GM12878 (cell line): ENCODE data around the gene BRINP2. TPM values are rescaled to one million over a fixed set of nuclear protein-coding genes. Genes with fewer than 3 reads are reported as not detected.

ENCODE experiments used
- ATAC-seq: fragments of 200-7000 bp; cut with Tn5 transposase; 3 replicates; pipeline ENCODE4 v1.9.1; 2020; ENCODE audit warnings: mild to moderate bottlenecking, moderate library complexity
- BruUV-seq: library from RNA; stranded (reverse); fragments of 400-500 nt; replicated peaks from 2 replicates; lab custom pipeline; 2021; lab: Mats Ljungman, UMichigan
- CTCF ChIA-PET: fragments of 300-600 bp; sonication (Branson Sonifier 250); formaldehyde crosslinking; extraction: SDS; loops from one replicate; lab custom pipeline; 2021; ENCODE audit warnings: inconsistent platforms; lab: Yijun Ruan, JAX
- POLR2A ChIA-PET: fragments of 350-600 bp; formaldehyde crosslinking; extraction: SDS; loops from one replicate; lab custom pipeline; 2021; ENCODE audit warnings: inconsistent platforms; lab: Charles Lee
- RAD21 ChIA-PET: fragments of 300-600 bp; sonication (Branson Sonifier 250); formaldehyde crosslinking; loops from one replicate; lab custom pipeline; 2023; ENCODE audit warnings: antibody characterized with exemption; ENCODE audit not compliant: unreplicated experiment; lab: Charles Lee
- SMC1A ChIA-PET: fragments of 300-600 bp; sonication (Branson Sonifier 250); formaldehyde crosslinking; loops from one replicate; lab custom pipeline; 2023; ENCODE audit not compliant: unreplicated experiment, uncharacterized antibody; lab: Charles Lee
- DNase-seq: peaks from one replicate; pipeline ENCODE4 v3.0.0-alpha.2; 2011; ENCODE audit warnings: low read depth, low spot score
- FAIRE-seq: peaks from 3 replicates; lab custom pipeline; 2011; peaks lifted over from hg19 to GRCh38; lab: Jason Lieb, UNC
- H2AFZ ChIP-seq: 2 replicates; pipeline ENCODE4 v1.6.0; 2011; ENCODE audit warnings: low read depth, low read length, control low read depth; ENCODE audit not compliant: control insufficient read depth
- H3K27ac ChIP-seq: 2 replicates; pipeline ENCODE4 v1.5.1; 2011; ENCODE audit warnings: control low read depth; ENCODE audit not compliant: control insufficient read depth, insufficient read depth
- H3K27me3 ChIP-seq, 2 experiments: replicated peaks in 1 of 2; 2 replicates each; pipeline versions ENCODE4 v1.6.0 to v1.6.1; 2011; ENCODE audit warnings: low read length in 1 of 2; ENCODE audit not compliant: control insufficient read depth in 2 of 2, insufficient read depth in 2 of 2
- H3K36me3 ChIP-seq, 2 experiments: 2 replicates each; pipeline ENCODE4 v1.5.1; 2011; ENCODE audit warnings: low read length in 1 of 2; ENCODE audit not compliant: control insufficient read depth in 2 of 2, insufficient read depth in 2 of 2
- H3K4me1 ChIP-seq: 2 replicates; pipeline ENCODE4 v1.6.1; 2011; ENCODE audit warnings: mild to moderate bottlenecking, low read length, moderate library complexity, mixed read lengths; ENCODE audit not compliant: control insufficient read depth, insufficient read depth
- H3K4me2 ChIP-seq: 2 replicates; pipeline ENCODE4 v1.6.0; 2011; ENCODE audit warnings: control low read depth; ENCODE audit not compliant: control insufficient read depth, insufficient read depth
- H3K4me3 ChIP-seq: fragments of 200-600 bp; sonication (generic); 2 replicates; pipeline ENCODE4 v1.5.1; 2016
- H3K79me2 ChIP-seq: 2 replicates; pipeline ENCODE4 v1.6.0; 2011; ENCODE audit warnings: low read length; ENCODE audit not compliant: control insufficient read depth, insufficient read depth
- H3K9ac ChIP-seq: 2 replicates; pipeline ENCODE4 v1.8.0; 2011; ENCODE audit warnings: low read length, control low read depth, mixed read lengths; ENCODE audit not compliant: control insufficient read depth, insufficient read depth
- H3K9me3 ChIP-seq: replicated peaks from 3 replicates; pipeline ENCODE4 v1.5.1; 2011; ENCODE audit warnings: mild to moderate bottlenecking, low read length; ENCODE audit not compliant: control insufficient read depth, insufficient read depth
- H4K20me1 ChIP-seq: 2 replicates; pipeline ENCODE4 v1.6.0; 2011; ENCODE audit not compliant: control insufficient read depth, insufficient read depth
- ATF7 ChIP-seq: fragments of 450-650 bp; IDR thresholded peaks from 2 replicates; pipeline ENCODE4 v1.6.1; 2016; ENCODE audit warnings: low read depth, mild to moderate bottlenecking
- BHLHE40 ChIP-seq, 2 experiments: fragments of 450-650 bp in 1 of 2; IDR thresholded peaks; 2 replicates each; pipeline ENCODE4 v1.6.1; 2011 to 2017; ENCODE audit warnings: low read depth in 2 of 2, borderline replicate concordance in 1 of 2, improper control_type of control experiment in 1 of 2, low read length in 1 of 2, mild to moderate bottlenecking in 1 of 2
- CREB1 ChIP-seq: IDR thresholded peaks from 2 replicates; pipeline ENCODE4 v1.6.1; 2012; ENCODE audit warnings: low read depth, mild to moderate bottlenecking, inconsistent platforms
- EED ChIP-seq: sonication (generic); IDR thresholded peaks from 2 replicates; pipeline ENCODE4 v1.6.1; 2016; ENCODE audit warnings: antibody characterized with exemption, low read depth
- IKZF2 ChIP-seq, 2 experiments: fragments of 450-650 bp; IDR thresholded peaks; 2 replicates each; pipeline ENCODE4 v1.6.1; 2017; ENCODE audit warnings: mild to moderate bottlenecking in 2 of 2, moderate library complexity in 2 of 2
- JUNB ChIP-seq: IDR thresholded peaks from 2 replicates; pipeline ENCODE4 v1.6.1; 2016; ENCODE audit warnings: antibody characterized with exemption, mild to moderate bottlenecking
- NBN ChIP-seq: fragments of 450-650 bp; IDR thresholded peaks from 2 replicates; pipeline ENCODE4 v1.6.1; 2016
- NFXL1 ChIP-seq: fragments of 450-650 bp; IDR thresholded peaks from 2 replicates; pipeline ENCODE4 v1.6.1; 2017; ENCODE audit warnings: antibody characterized with exemption, mild to moderate bottlenecking, borderline replicate concordance
- POU2F2 ChIP-seq: IDR thresholded peaks from 3 replicates; pipeline ENCODE4 v1.6.1; 2011; ENCODE audit warnings: low read depth, mild to moderate bottlenecking, low read length, borderline replicate concordance
- SMARCA5 ChIP-seq: fragments of 450-650 bp; IDR thresholded peaks from 2 replicates; pipeline ENCODE4 v1.6.1; 2017; ENCODE audit warnings: mild to moderate bottlenecking
- SREBF2 ChIP-seq: IDR thresholded peaks from 2 replicates; pipeline ENCODE4 v1.6.1; 2012; ENCODE audit warnings: mild to moderate bottlenecking, low read length
- SUZ12 ChIP-seq: fragments of 200-600 bp; sonication (generic); IDR thresholded peaks from one replicate; pipeline ENCODE4 v1.6.1; 2018; ENCODE audit warnings: antibody characterized with exemption, mild to moderate bottlenecking; ENCODE audit not compliant: unreplicated experiment
- YBX1 ChIP-seq: fragments of 450-650 bp; IDR thresholded peaks from 2 replicates; pipeline ENCODE4 v1.6.1; 2016; ENCODE audit warnings: antibody characterized with exemption
- ZNF622 ChIP-seq: fragments of 450-650 bp; IDR thresholded peaks from 2 replicates; pipeline ENCODE4 v1.6.1; 2017; ENCODE audit warnings: mild to moderate bottlenecking, inconsistent platforms
- in situ Hi-C: fragments of 300-500 bp; cut with MboI; formaldehyde crosslinking; loops from 9 replicates; pipeline ENCODE4 v1.14.3; 2018; ENCODE audit warnings: mixed read lengths
- intact Hi-C: fragments of 100-400 bp; cut with micrococcal nuclease; formaldehyde crosslinking; loops from one replicate; pipeline ENCODE4 v1.14.2; 2022; ENCODE audit not compliant: unreplicated experiment
- polyA plus RNA-seq, 11 experiments: library from polyadenylated mRNA; depleted of rRNA in 4 of 11; unstranded in 6 of 11; stranded (reverse) in 5 of 11; fragments of >200 nt; fragmentation: Nextera tagmentation in 4 of 11; fragmentation: Illumina TruSeq in 1 of 11; extraction: Ambion mirVana in 4 of 11; extraction: Trizol in 1 of 11; gene quantifications; 1 replicate in 1 of 11; 2 replicates in 10 of 11; pipeline versions ENCODE4 v1.2.1 to v1.2.3, GENCODE V29; 2011 to 2016; ENCODE audit warnings: inconsistent platforms in 2 of 11, missing spikeins in 2 of 11, low read depth in 1 of 11
- total RNA-seq, 4 experiments: library from RNA; depleted of rRNA in 3 of 4; stranded (reverse); fragments of >200 nt in 3 of 4; fragmentation: Illumina TruSeq in 1 of 4; extraction: Trizol in 1 of 4; gene quantifications; 2 replicates each; pipeline versions ENCODE4 v1.2.1 to v1.2.3, GENCODE V29; 2013 to 2021
- TF ChIP-seq, protein P1 (sequence below): IDR thresholded peaks from 2 replicates; pipeline ENCODE4 v1.6.1; 2011; ENCODE audit warnings: low read depth, low read length, improper control_type of control experiment, borderline replicate concordance

Gene BRINP2
- total and polyA plus RNA-seq, 10 of the 15 experiments (the other 5 are each of a cell fraction or from before 2014, with no cell fraction given), result 0.03 TPM; not detected in 9

GRCh38 chr1:177252877-177253276 is 82.1 kb downstream of the BRINP2 start:
- H3K79me2 ChIP-seq, result no peaks in the 10 kb centered on the region
- ChIA-PET POLR2A (no interaction called here), CTCF (no interaction called here), SMC1A (no interaction called here)
- no peak overlapping the region for H3K4me2 ChIP-seq
- FAIRE-seq, result no peak
- TF ChIP-seq EED, result no peak
- TF ChIP-seq, protein P1, sequence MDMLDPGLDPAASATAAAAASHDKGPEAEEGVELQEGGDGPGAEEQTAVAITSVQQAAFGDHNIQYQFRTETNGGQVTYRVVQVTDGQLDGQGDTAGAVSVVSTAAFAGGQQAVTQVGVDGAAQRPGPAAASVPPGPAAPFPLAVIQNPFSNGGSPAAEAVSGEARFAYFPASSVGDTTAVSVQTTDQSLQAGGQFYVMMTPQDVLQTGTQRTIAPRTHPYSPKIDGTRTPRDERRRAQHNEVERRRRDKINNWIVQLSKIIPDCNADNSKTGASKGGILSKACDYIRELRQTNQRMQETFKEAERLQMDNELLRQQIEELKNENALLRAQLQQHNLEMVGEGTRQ, result no peak
- no peak for TF ChIP-seq NBN
- no peak for TF ChIP-seq SMARCA5
- no peak for TF ChIP-seq ZNF622
- no peak for TF ChIP-seq ATF7
- TF ChIP-seq SUZ12, result no peak
- no peak for TF ChIP-seq SREBF2
- TF ChIP-seq BHLHE40 (IDR thresholded peaks at IDR 0.05; ENCODE audit: borderline replicate concordance in 1 of 2, low read depth in 2 of 2, low read length in 1 of 2), result no peak
- TF ChIP-seq IKZF2 (IDR thresholded peaks at IDR 0.05), result no peak
- TF ChIP-seq NFXL1, result no peak
- no peak for TF ChIP-seq YBX1
- no peak for TF ChIP-seq CREB1
- no peak for TF ChIP-seq JUNB
- no peak for TF ChIP-seq POU2F2
- TF ChIP-seq, all 136 proteins: peak for 0
- Histone ChIP-seq H3K27me3 (no peaks in the 10 kb centered on the region), H4K20me1 (no peaks in the 10 kb centered on the region), H3K9ac (no peak overlapping the region), H3K4me1 (no peaks in the 10 kb centered on the region), H3K9me3 (no peaks in the 10 kb centered on the region), H3K4me3 (no peak overlapping the region), H3K27ac (no peak overlapping the region), H3K36me3 (no peaks in the 10 kb centered on the region), H2AFZ (no peak overlapping the region)
- no TSS peak for BruUV-seq
- ATAC-seq (no peak), DNase-seq (no peak)
- intact Hi-C loops (no loop called here), in situ Hi-C loops (loop anchor here (10.0 kb wide), 1 partner anchor 692 kb away; no protein-coding TSS in a partner anchor)
- RAD21 ChIA-PET, result no interaction called here
